GM13976 (cell line): ENCODE results near the gene KRTAP4-5.
"Not testable (repeated sequence)": the region's sequence is repeated elsewhere in the genome, so short reads cannot be mapped to it uniquely, and the experiment has no call there.

Experiments
- DNase-seq: peaks from one replicate; pipeline ENCODE4 v3.0.0; 2012; ENCODE audit warnings: low spot score
- CTCF ChIP-seq: IDR thresholded peaks from 2 replicates; pipeline ENCODE4 v1.5.1; 2012; ENCODE audit warnings: borderline replicate concordance, mild to moderate bottlenecking; ENCODE audit not compliant: insufficient read depth; ENCODE audit errors: extremely low read depth, missing control alignments, control extremely low read depth
- in situ Hi-C: fragments of 300-500 bp; cut with MboI; formaldehyde crosslinking; loops from one replicate; pipeline ENCODE4 v1.12.0; 2022; ENCODE audit warnings: low sequenced_read_pairs, mixed read lengths, inconsistent platforms; ENCODE audit not compliant: unreplicated experiment

KRTAP4-5 gene

GRCh38 chr17:41107941-41108450 is 41.6 kb downstream of the KRTAP4-5 start:
- no peak for TF ChIP-seq CTCF
- no peak for DNase-seq
- in situ Hi-C loops, result no loop called here

GRCh38 chr17:41105347-41105746 is 44.3 kb downstream of the KRTAP4-5 start, which contains the start of gene KRTAP4-9:
TSS of gene KRTAP4-9 (plus strand) at chr17:41105389. CDS start at chr17:41105389, 0 bp downstream.
- in situ Hi-C loops, DNase-seq: not testable (repeated sequence)

GRCh38 chr17:41104386-41105038 is 45.1 kb downstream of the KRTAP4-5 start:
- in situ Hi-C loops, DNase-seq: not testable (repeated sequence)

- TF ChIP-seq CTCF, result no peak
- in situ Hi-C loops, result no loop called here
- DNase-seq, result no peak
Observed at GRCh38 chr17:41103896-41104295, 45.7 kb downstream of the KRTAP4-5 start.

- in situ Hi-C loops, result no loop called here
- no peak for TF ChIP-seq CTCF
Observed at GRCh38 chr17:41101586-41102259, 47.9 kb downstream of the KRTAP4-5 start, which contains the start of gene KRTAP4-16. TSS of gene KRTAP4-16 (minus strand) at chr17:41102209. CDS start at chr17:41102209, 0 bp downstream.

GRCh38 chr17:41099682-41100480 is 49.7 kb downstream of the KRTAP4-5 start:
- in situ Hi-C loops, DNase-seq: not testable (repeated sequence)

More at GRCh38 chr17:41101586-41102259, 47.9 kb downstream of the KRTAP4-5 start, which contains the start of gene KRTAP4-16:
- no peak for DNase-seq
